GM19025 (cell line): ENCODE data around the gene MAGI2.

Source experiments
- ATAC-seq: cut with Tn5 transposase; IDR thresholded peaks from one replicate; pipeline ENCODE4 v1.9.1; 2021; ENCODE audit warnings: mild to moderate bottlenecking, low read depth, moderate library complexity; ENCODE audit not compliant: unreplicated experiment

Gene MAGI2

DNA sequence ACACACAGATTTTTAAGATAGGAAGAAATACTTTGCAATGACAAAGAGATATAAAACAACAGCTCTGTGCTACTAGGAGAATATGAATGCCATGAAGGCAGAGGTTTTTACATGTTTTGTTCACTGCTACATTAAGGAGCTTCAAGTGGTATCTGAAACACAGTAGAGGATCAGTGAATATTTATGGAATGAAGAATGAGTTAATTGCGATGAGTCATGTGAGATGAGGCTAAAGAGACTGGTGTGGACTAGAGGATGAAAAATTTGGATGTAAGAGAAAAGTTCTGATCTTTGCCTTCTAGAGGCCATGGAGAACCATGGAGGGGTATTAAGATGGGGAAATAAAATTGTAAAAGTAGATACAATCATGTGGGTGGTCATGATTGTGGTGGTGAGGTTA is 1220.7 kb downstream of the MAGI2 start:
- ATAC-seq, result no peak

GRCh38 chr7:78226059-78226719 is 1227.3 kb downstream of the MAGI2 start:
- no peak for ATAC-seq

GRCh38 chr7:78225534-78225933 is 1227.9 kb downstream of the MAGI2 start:
- no peak for ATAC-seq

- ATAC-seq, result no peak
Measured at GRCh38 chr7:78224923-78225322, 1228.5 kb downstream of the MAGI2 start.

DNA sequence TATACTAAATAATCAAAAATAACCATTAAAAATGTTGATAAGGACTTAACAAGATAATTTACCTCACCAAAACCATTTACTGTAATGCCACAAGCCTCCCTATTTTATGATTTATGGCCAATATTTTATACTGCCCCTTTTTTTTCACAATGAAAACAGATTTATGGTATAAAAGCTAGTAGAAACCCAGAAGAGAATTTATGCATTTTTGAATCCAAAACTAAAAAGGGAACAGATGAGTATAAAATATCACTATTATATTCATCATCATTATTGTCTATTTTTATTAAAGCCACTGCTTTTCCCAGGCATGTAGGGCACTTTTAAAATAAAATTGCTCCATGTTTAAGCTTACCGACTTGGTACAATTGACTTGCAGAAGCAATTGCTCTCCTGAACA is 1229.9 kb downstream of the MAGI2 start:
- ATAC-seq, result no peak

GRCh38 chr7:78222001-78222751 is 1231.3 kb downstream of the MAGI2 start:
- ATAC-seq, result no peak

GRCh38 chr7:78220754-78221153 is 1232.7 kb downstream of the MAGI2 start:
- no peak for ATAC-seq

GRCh38 chr7:78218876-78219275 is 1234.6 kb downstream of the MAGI2 start:
- ATAC-seq, result no peak

DNA sequence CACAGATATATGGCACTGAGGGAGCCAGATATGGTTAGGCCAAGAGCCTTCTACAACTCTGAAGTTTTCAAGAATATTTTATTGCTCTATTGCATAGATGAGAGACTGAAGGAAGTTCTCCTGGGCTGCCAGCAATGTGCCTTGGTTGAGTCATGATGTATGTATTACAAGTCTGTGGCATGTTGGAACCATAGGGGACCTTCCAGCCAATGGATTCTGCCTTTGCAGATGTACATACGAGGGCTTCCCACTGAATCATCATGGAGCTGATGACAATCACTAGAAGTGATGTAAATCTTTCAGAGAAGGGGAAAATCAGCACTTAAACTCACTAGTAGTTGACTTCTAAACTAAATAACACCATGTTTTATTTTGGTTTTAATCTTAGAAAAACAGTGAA is 1235.4 kb downstream of the MAGI2 start:
- no peak for ATAC-seq

DNA sequence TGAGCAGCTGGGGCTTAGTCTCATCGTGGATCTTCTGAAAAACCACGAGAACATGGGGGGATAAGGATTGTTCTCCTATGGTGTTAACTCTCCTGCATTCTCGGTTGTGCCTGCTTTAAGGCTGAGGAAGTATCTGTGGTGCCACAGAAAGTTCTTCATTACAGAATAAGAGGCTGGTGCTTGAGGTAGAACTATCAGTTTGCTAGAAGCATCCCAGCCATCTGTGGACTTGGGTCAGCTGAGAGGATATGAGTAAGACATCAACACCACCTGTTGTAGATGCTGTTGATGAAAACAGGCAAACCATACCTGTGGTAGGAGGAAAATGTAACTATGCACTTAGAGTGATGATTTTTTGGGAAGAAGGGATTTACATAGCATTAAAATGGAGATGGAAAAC is 1238.3 kb downstream of the MAGI2 start:
- no peak for ATAC-seq

- ATAC-seq, result no peak
Measured at GRCh38 chr7:78213402-78213801, 1240.1 kb downstream of the MAGI2 start.

GRCh38 chr7:78212476-78213060 is 1240.9 kb downstream of the MAGI2 start:
- ATAC-seq, result no peak

- ATAC-seq, result no peak
Measured at GRCh38 chr7:78207269-78207668, 1246.2 kb downstream of the MAGI2 start.

DNA sequence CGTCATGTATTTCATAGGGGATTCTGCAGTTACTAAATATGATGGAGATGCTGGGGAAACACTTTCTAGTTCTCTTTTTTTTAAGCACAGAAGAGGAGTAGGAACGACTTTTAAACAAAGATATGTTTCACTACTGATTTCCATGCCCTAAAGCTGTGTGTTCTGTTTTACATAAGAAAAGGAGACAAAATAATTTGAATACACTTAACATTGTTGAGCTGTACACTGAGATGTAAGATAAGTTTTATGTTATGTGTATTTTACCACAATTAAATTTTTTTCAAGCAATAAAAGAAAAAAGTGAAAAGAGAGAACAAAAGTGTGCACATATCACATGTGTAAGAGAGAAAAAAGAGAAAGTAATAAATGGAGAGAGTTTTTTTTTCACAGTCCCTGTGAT is 1246.7 kb downstream of the MAGI2 start:
- ATAC-seq, result no peak

GRCh38 chr7:78203042-78203720 is 1250.3 kb downstream of the MAGI2 start:
- ATAC-seq, result no peak

DNA sequence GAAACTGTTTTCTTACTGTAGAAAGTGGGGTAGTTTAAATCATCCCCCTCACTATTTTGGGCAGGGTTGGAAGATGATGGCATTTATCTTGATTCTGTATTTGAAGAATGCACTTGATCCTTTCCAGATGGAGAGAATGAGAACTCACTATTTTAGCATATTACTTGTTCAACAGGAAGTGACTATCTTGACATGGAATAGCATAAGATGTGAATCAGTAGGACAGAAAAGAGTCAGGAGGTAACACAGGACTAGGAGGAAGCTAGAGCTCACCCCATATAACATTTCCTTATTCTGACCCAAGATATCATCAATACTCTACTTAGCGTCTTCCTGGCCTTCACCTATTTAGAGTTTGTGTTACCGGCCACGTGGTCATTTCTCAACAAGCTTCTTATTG is 1254.7 kb downstream of the MAGI2 start:
- no peak for ATAC-seq

- no peak for ATAC-seq
Measured at GRCh38 chr7:78197447-78197846, 1256.0 kb downstream of the MAGI2 start.

GRCh38 chr7:78195281-78195680 is 1258.2 kb downstream of the MAGI2 start:
- no peak for ATAC-seq

DNA sequence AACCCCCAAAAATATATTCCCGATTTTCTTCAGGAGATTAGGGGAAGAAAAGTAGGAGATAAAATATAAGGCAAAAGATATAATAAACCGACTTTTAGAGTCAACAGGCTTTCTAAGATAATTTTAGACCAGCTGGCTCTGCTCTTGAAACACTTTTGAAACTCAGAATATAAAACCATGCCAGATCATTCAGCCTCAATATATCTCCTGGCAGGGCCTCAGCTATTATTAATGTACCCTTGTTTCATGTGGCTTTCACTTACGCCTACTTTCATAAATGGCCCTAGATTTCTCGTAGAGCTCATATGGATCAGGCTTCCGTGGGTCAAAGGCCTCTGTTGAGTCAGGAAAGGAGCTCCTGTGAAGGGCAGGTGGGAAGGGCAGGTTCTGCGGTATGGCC is 1258.9 kb downstream of the MAGI2 start:
- no peak for ATAC-seq

DNA sequence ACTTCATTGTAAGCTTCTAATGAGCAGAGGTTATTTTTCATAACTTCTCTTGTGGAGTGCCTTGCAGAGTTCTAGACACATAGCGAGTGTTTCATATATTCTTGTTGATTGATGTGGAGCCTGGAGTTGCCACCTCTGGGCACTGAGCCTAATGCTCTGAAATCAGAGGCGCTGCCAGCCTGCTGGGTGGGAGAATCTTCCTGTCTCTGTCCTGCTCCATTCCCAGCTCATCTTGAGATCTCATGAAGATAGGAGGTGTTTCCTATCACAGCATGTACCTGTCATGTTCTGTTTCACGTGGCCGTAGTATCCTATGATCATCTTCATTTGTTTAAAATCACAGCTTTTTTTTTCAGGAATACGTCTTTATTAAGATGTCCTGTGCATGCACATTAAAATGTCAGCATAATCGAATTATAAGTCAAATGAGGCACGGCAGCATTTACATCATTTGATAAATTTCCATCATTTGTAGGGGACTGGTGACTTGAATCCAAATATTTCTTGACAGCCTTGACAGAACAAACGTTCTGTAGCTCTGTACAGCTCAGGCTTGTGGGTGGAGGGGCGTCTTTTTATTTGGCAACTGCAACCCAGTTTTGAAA is 1261.9 kb downstream of the MAGI2 start:
- ATAC-seq, result no peak

DNA sequence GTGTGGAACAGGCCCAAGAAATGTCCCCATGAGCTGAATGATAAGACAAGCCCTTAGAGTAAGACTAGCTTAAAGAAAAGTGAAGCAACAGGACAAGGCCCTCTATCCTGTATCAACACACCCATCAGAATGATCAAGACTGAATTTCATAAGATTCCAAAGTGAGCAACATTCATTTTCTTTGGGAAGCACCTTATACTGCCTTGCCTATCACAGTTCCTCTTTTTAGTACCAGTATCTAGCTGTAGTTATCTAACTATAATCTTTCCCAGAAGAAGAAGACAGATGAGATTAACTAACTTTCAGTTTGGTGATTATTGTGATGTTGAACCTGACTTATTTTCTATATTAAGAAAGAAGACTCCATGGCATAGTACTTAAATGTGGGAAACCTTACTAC is 1263.7 kb downstream of the MAGI2 start:
- ATAC-seq, result no peak
